Activated CD8-positive, alpha-beta memory T cell treated with anti-CD3 and anti-CD28 coated beads for 36 hours (primary cell): ENCODE results near the gene RBPJ. TPM values are rescaled to one million over a fixed set of nuclear protein-coding genes. Genes with fewer than 3 reads are reported as not detected.
"Not testable (repeated sequence)": the region's sequence is repeated elsewhere in the genome, so short reads cannot be mapped to it uniquely, and the experiment has no call there.

Source experiments
- CTCF ChIA-PET: fragments of 350-600 bp; sonication (Branson Sonifier 250); formaldehyde crosslinking; loops from one replicate; lab custom pipeline; 2021; ENCODE audit warnings: antibody characterized with exemption; lab: Charles Lee
- POLR2A ChIA-PET: fragments of 350-600 bp; sonication (Branson Sonifier 250); formaldehyde crosslinking; loops from one replicate; lab custom pipeline; 2021; ENCODE audit warnings: antibody characterized with exemption; lab: Charles Lee
- total RNA-seq, 2 experiments: library from RNA; stranded (reverse); gene quantifications; one replicate each; pipeline ENCODE4 v1.2.3, GENCODE V29; 2021

RBPJ gene
- total RNA-seq, 2 experiments from 2014 or later: 200 TPM

- ChIA-PET CTCF (interaction anchor here (0.7 to 1.7 kb wide), 2 partner anchors 19 to 106 kb away, joined by 3 to 4 read pairs; no protein-coding TSS in a partner anchor), POLR2A (interaction anchor here (0.5 to 1.0 kb wide), 3 partner anchors 20 to 44 kb away, joined by 3 to 5 read pairs (median 3); no protein-coding TSS in a partner anchor)
These were observed 21.4 kb upstream of the RBPJ start for GRCh38 chr4:26299254-26299882.

- ChIA-PET POLR2A (no interaction called here), CTCF (interaction anchor here (1.7 kb wide), 1 partner anchor 18 kb away, joined by 4 read pairs; no protein-coding TSS in a partner anchor)
These were observed 20.2 kb upstream of the RBPJ start for GRCh38 chr4:26300314-26301307.

- POLR2A ChIA-PET: interaction anchor here (1.0 kb wide), 1 partner anchor 17 kb away, joined by 4 read pairs; no protein-coding TSS in a partner anchor
- CTCF ChIA-PET: interaction anchor here (0.9 kb wide), 1 partner anchor 9 kb away, joined by 3 read pairs; no protein-coding TSS in a partner anchor
These were observed 18.5 kb upstream of the RBPJ start for GRCh38 chr4:26302031-26302899.

GRCh38 chr4:26303008-26303407 lies 17.8 kb upstream of the RBPJ start:
- ChIA-PET CTCF (no interaction called here), POLR2A (interaction anchor here (1.0 kb wide), 1 partner anchor 16 kb away, joined by 4 read pairs; no protein-coding TSS in a partner anchor)

- POLR2A ChIA-PET: no interaction called here
- CTCF ChIA-PET: no interaction called here
These were observed 13.6 kb upstream of the RBPJ start for GRCh38 chr4:26307037-26307800.

GRCh38 chr4:26308568-26308967 lies 12.2 kb upstream of the RBPJ start:
- POLR2A ChIA-PET: no interaction called here
- CTCF ChIA-PET: interaction anchor here (1.1 kb wide), 1 partner anchor 8 kb away, joined by 3 read pairs; no protein-coding TSS in a partner anchor

GRCh38 chr4:26310264-26310663 lies 10.6 kb upstream of the RBPJ start:
- ChIA-PET POLR2A (no interaction called here), CTCF (no interaction called here)

- ChIA-PET POLR2A (interaction anchor here (0.6 to 1.3 kb wide), 3 partner anchors 8 to 447 kb away, joined by 3 to 5 read pairs (median 4); no protein-coding TSS in a partner anchor), CTCF (interaction anchor here (0.5 to 1.5 kb wide), 2 partner anchors 230 to 241 kb away, joined by 3 read pairs; no protein-coding TSS in a partner anchor)
These were observed 9.2 kb upstream of the RBPJ start for GRCh38 chr4:26311633-26312032.

GRCh38 chr4:26315316-26315932 lies 5.4 kb upstream of the RBPJ start:
- CTCF ChIA-PET, POLR2A ChIA-PET: not testable (repeated sequence)

GRCh38 chr4:26317766-26318165 lies 3.0 kb upstream of the RBPJ start:
- ChIA-PET CTCF (interaction anchor here (1.1 to 1.4 kb wide), 2 partner anchors 12 to 289 kb away, joined by 3 to 4 read pairs; no protein-coding TSS in a partner anchor), POLR2A (no interaction called here)

GRCh38 chr4:26319467-26319948 lies 1.3 kb upstream of the RBPJ start:
- POLR2A ChIA-PET: interaction anchor here (0.6 to 2.3 kb wide), 21 partner anchors 8 to 587 kb away, joined by 3 to 21 read pairs (median 5); partner anchors contain the start of gene TBC1D19
- CTCF ChIA-PET: interaction anchor here (1.0 to 1.8 kb wide), 5 partner anchors 19 to 250 kb away, joined by 3 to 9 read pairs (median 4); no protein-coding TSS in a partner anchor

GRCh38 chr4:26319949-26320537 lies 771 bp upstream of the RBPJ start:
- ChIA-PET POLR2A (interaction anchor here (0.6 to 2.3 kb wide), 11 partner anchors 8 to 586 kb away, joined by 3 to 21 read pairs (median 5); partner anchors contain the start of gene TBC1D19), CTCF (interaction anchor here (0.6 to 1.8 kb wide), 4 partner anchors 29 to 251 kb away, joined by 3 to 9 read pairs (median 4); no protein-coding TSS in a partner anchor)

GRCh38 chr4:26321373-26322221 lies 783 bp downstream of the RBPJ start:
- POLR2A ChIA-PET: interaction anchor here (0.6 kb wide), 1 partner anchor 31 kb away, joined by 3 read pairs; no protein-coding TSS in a partner anchor
- CTCF ChIA-PET: no interaction called here

- ChIA-PET CTCF (interaction anchor here (1.0 kb wide), 1 partner anchor 334 kb away, joined by 3 read pairs; no protein-coding TSS in a partner anchor), POLR2A (no interaction called here)
These were observed 1.5 kb downstream of the RBPJ start for GRCh38 chr4:26322346-26322745.

GRCh38 chr4:26323821-26324220 lies 3.0 kb downstream of the RBPJ start:
- CTCF ChIA-PET: interaction anchor here (0.7 kb wide), 1 partner anchor 246 kb away, joined by 3 read pairs; no protein-coding TSS in a partner anchor
- POLR2A ChIA-PET: no interaction called here
